CD4-positive, alpha-beta T cell treated with Interleukin-6 at 100 ng/mL for 8 hours (primary cell): ENCODE data around the gene DCDC1.
"Not testable (repeated sequence)": the region's sequence is repeated elsewhere in the genome, so short reads cannot be mapped to it uniquely, and the experiment has no call there.

Source experiments
- DNase-seq: peaks from one replicate; pipeline ENCODE4 v3.0.0-alpha.2; 2020; ENCODE audit warnings: mixed read lengths, low spot score

DCDC1 gene

GRCh38 chr11:30990625-30991296, 378.8 kb downstream of the DCDC1 start:
- no peak for DNase-seq

GRCh38 chr11:30987819-30988218, 381.7 kb downstream of the DCDC1 start:
- no peak for DNase-seq

GRCh38 chr11:30985536-30985935, 384.0 kb downstream of the DCDC1 start:
- DNase-seq = no peak

GRCh38 chr11:30984827-30985226, 384.7 kb downstream of the DCDC1 start:
- DNase-seq = no peak

- no peak for DNase-seq
Measured at GRCh38 chr11:30984442-30984816, 385.1 kb downstream of the DCDC1 start.

- DNase-seq = no peak
Measured at GRCh38 chr11:30983776-30984441, 385.6 kb downstream of the DCDC1 start.

GRCh38 chr11:30983143-30983542, 386.4 kb downstream of the DCDC1 start:
- DNase-seq = no peak

GRCh38 chr11:30967579-30967978, 402.0 kb downstream of the DCDC1 start:
- DNase-seq = no peak

- DNase-seq = no peak
Measured at GRCh38 chr11:30960387-30960992, 409.0 kb downstream of the DCDC1 start.

GRCh38 chr11:30956751-30957150, 412.8 kb downstream of the DCDC1 start:
- no peak for DNase-seq

GRCh38 chr11:30949838-30950237, 419.7 kb downstream of the DCDC1 start:
- no peak for DNase-seq

- not testable (repeated sequence) for DNase-seq
Measured at GRCh38 chr11:30947715-30948114, 421.8 kb downstream of the DCDC1 start.

- DNase-seq = no peak
Measured at GRCh38 chr11:30938810-30939209, 430.7 kb downstream of the DCDC1 start.

GRCh38 chr11:30938171-30938570, 431.4 kb downstream of the DCDC1 start:
- no peak for DNase-seq

- DNase-seq = no peak
Measured at GRCh38 chr11:30936491-30936890, 433.0 kb downstream of the DCDC1 start.

- DNase-seq = no peak
Measured at GRCh38 chr11:30935861-30936260, 433.7 kb downstream of the DCDC1 start.

- DNase-seq = no peak
Measured at GRCh38 chr11:30926130-30926529, 443.4 kb downstream of the DCDC1 start.

- DNase-seq = no peak
Measured at GRCh38 chr11:30921811-30922210, 447.7 kb downstream of the DCDC1 start.

GRCh38 chr11:30919389-30920152, 450.0 kb downstream of the DCDC1 start:
- DNase-seq = no peak

GRCh38 chr11:30917859-30918478, 451.6 kb downstream of the DCDC1 start:
- DNase-seq = no peak

GRCh38 chr11:30917266-30917665, 452.3 kb downstream of the DCDC1 start:
- no peak for DNase-seq

GRCh38 chr11:30916764-30917163, 452.8 kb downstream of the DCDC1 start:
- no peak for DNase-seq
